Esophagus (tissue), 2 donors: ENCODE results near the gene TTC6. TPM values are rescaled to one million over a fixed set of nuclear protein-coding genes. Genes with fewer than 3 reads are reported as not detected.

Experiments used
- H3K27ac ChIP-seq, 2 donors: one replicate each; pipeline ENCODE4 v1.5.1; 2013; ENCODE audit warnings: low read depth in 2 of 2, mild to moderate bottlenecking in 2 of 2, inconsistent platforms in 1 of 2, low read length in 1 of 2, moderate library complexity in 1 of 2
- H3K27me3 ChIP-seq, 2 donors: one replicate each; pipeline ENCODE4 v1.6.1; 2013; ENCODE audit warnings: low read length in 2 of 2, control low read depth in 1 of 2, mild to moderate bottlenecking in 1 of 2; ENCODE audit not compliant: insufficient read depth in 2 of 2, control insufficient read depth in 1 of 2
- H3K36me3 ChIP-seq, 2 donors: one replicate each; pipeline ENCODE4 v1.6.1; 2013; ENCODE audit warnings: low read length in 1 of 2; ENCODE audit not compliant: control insufficient read depth in 2 of 2, insufficient read depth in 2 of 2
- H3K4me1 ChIP-seq, 2 donors: one replicate each; pipeline ENCODE4 v1.6.1; 2013; ENCODE audit warnings: low read length in 1 of 2; ENCODE audit not compliant: control insufficient read depth in 2 of 2, insufficient read depth in 2 of 2
- H3K4me3 ChIP-seq, 2 donors: one replicate each; pipeline ENCODE4 v1.5.1; 2013; ENCODE audit warnings: low read length in 2 of 2, mild to moderate bottlenecking in 2 of 2, low read depth in 1 of 2, moderate library complexity in 1 of 2
- H3K9me3 ChIP-seq, 2 donors: one replicate each; pipeline ENCODE4 v1.6.1; 2013; ENCODE audit warnings: mild to moderate bottlenecking in 2 of 2, low read depth in 1 of 2, low read length in 1 of 2, moderate library complexity in 1 of 2; ENCODE audit not compliant: control insufficient read depth in 2 of 2, insufficient read depth in 1 of 2
- WGBS, 2 donors: extraction: QIAGEN DNeasy Blood & Tissue Kit; methylation state at CpG; one replicate each; pipeline ENCODE4 v1.1.7; 2013; 5-methylcytosine and 5-hydroxymethylcytosine counted together
- polyA plus RNA-seq, 2 donors: library from polyadenylated mRNA; stranded (reverse); fragments of 200-250 nt; gene quantifications; one replicate each; pipeline ENCODE4 v1.2.3, GENCODE V29; 2013
- donor health status: healthy with polysubstance abuse.
- donor health status: Bipolar disorder and iron deficiency.

Gene TTC6
- polyA plus RNA-seq, 2 donors: 0.27 to 2.4 TPM

DNA sequence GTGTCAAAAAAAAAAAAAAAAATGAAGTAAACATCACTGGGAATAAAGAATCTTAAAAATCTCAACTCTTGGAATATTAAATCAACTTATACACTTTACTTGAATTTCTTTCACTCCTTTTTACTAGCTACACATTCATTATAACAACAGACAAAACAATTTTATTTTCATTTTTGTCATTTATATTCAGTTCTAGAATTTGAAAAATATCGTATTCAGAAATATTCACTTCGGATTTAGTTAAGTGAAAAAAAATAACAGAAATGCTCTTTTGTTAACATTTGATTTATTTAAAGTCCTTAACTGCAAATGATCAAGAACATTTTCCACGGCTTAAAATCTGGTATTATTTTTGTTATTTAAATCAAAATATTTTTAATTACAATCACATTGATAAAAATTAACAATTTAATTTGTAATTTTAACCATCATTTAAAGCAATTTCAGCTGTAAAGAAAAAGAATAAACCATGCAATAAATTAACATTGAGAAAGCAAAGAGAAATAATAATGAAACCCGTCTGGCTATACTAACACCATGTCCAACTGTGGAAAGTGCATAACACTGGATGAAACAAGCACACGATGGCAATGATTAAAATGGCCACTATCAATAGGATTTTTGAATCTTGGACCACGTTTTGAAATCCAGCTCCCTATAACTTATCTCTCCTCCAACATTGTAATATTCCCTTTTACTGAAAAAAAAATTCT lies 5.6 kb upstream of the TTC6 start:
- H3K4me1 ChIP-seq: no peaks in the 10 kb centered on the region
- no peak overlapping the region for H3K27ac ChIP-seq
- no peaks in the 10 kb centered on the region for H3K9me3 ChIP-seq
- H3K36me3 ChIP-seq: peaks cover 0 to 2% of the 10 kb centered on the region in 2 donors
- WGBS, 2 donors: 11 to 20% methylated on average over 6 of the region's 6 CpGs
- H3K27me3 ChIP-seq: no peaks in the 10 kb centered on the region
- peak overlapping the region in 1 of 2 donors; percentile 79 for H3K4me3 ChIP-seq

- Histone ChIP-seq H3K4me1 (no peaks in the 10 kb centered on the region), H3K27me3 (no peaks in the 10 kb centered on the region), H3K36me3 (peaks cover 0 to 2% of the 10 kb centered on the region in 2 donors), H3K9me3 (no peaks in the 10 kb centered on the region), H3K27ac (peak overlapping the region in 1 of 2 donors; percentile 17), H3K4me3 (peak overlapping the region; percentile 26 to 79)
- WGBS, 2 donors: 15 to 21% methylated on average over 4 of the region's 4 CpGs
These were observed 4.8 kb upstream of the TTC6 start for GRCh38 chr14:37590428-37591139.

DNA sequence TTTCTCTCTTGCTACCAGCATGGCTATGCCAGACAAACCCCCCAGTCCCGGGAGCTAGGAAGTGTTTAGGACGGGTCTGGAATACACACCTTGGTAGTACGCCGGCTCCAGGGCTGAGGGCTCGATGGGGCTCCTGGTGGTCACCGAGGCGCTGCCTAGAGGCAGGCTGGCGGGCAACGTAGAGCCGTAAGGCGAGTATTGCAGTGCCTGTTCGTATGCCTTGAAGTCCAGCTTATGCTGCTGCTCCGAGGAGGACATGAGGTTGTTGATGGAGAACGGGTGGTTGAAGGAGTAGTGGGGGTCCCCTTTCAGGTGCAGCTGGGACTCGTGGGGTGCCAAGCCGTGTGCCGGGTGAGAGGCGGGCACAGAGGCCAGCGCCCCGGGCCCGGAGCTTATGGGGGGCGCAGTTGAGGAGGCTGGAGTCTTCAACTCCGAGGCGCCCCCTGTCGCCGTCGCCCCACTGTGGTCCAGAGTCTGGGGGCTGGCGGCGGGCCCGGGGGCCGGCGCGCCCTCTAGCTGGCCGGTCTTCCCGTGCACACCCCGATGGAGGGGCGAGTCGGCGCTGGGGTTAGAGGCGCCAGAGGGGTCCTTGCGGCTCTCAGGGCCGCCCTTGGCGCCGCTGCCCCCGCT lies 4.0 kb upstream of the TTC6 start:
- WGBS, 2 donors: 4 to 5% methylated on average over 36 to 45 of the region's 45 CpGs
- H3K27ac ChIP-seq: peak overlapping the region; percentile 78 to 80
- H3K9me3 ChIP-seq: no peaks in the 10 kb centered on the region
- no peaks in the 10 kb centered on the region for H3K27me3 ChIP-seq
- H3K4me1 ChIP-seq: no peaks in the 10 kb centered on the region
- H3K4me3 ChIP-seq: peak overlapping the region; percentile 50 to 79
- peaks cover 0 to 2% of the 10 kb centered on the region in 2 donors for H3K36me3 ChIP-seq

- Histone ChIP-seq H3K27ac (peak overlapping the region; percentile 78 to 80), H3K9me3 (no peaks in the 10 kb centered on the region), H3K36me3 (peaks cover 0 to 2% of the 10 kb centered on the region in 2 donors), H3K27me3 (no peaks in the 10 kb centered on the region), H3K4me1 (no peaks in the 10 kb centered on the region), H3K4me3 (peak overlapping the region; percentile 50 to 79)
- WGBS, 2 donors: 5 to 7% methylated on average over 58 of the region's 58 CpGs
These were observed 3.4 kb upstream of the TTC6 start for GRCh38 chr14:37591941-37592481.

DNA sequence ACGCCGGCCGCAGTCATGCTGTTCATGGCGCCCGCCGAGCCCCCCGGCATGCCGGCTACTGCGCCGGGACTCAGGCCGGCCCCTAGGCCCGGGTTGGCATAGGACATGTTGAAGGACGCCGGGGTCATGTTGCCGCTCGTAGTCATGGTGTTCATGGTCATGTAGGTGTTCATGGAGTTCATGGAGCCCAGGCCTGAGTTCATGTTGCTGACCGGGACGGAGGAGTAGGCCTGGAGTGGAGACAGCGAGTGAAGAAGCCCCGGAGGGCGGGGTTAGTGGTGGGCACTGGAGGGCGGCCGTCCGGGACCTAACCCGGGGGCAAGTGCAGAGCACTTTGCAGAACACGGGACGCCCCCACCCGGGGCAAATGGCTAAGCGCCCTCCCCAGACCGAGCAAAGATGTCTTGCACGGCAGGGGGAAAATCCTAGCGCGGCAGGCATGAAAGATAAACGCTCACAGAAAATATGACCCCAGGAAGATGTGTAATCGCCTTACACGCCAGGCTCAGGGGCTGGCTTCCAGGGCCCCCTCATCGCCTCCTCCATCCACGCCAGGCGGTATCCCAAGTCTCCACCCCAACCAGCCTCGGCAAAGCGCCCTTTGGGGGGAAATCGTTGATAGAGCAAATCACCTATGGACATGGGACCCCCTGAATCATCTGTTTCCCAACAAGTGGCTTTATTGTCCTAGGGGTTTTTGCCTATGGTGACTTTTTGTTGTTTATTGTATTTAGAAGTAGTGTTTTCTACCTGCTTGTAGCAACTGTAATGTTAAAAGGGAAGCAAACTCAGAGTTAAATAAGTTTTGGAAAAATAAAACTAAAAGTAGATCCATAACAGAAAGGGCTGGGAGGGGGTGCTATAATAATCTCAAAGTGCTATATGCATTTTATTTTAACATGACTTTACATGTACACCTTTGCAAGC lies 2.7 kb upstream of the TTC6 start:
- Histone ChIP-seq H3K4me3 (peak overlapping the region; percentile 50 to 79), H3K27me3 (no peaks in the 10 kb centered on the region)
- WGBS, 2 donors: 6 to 8% methylated on average over 42 of the region's 42 CpGs

DNA sequence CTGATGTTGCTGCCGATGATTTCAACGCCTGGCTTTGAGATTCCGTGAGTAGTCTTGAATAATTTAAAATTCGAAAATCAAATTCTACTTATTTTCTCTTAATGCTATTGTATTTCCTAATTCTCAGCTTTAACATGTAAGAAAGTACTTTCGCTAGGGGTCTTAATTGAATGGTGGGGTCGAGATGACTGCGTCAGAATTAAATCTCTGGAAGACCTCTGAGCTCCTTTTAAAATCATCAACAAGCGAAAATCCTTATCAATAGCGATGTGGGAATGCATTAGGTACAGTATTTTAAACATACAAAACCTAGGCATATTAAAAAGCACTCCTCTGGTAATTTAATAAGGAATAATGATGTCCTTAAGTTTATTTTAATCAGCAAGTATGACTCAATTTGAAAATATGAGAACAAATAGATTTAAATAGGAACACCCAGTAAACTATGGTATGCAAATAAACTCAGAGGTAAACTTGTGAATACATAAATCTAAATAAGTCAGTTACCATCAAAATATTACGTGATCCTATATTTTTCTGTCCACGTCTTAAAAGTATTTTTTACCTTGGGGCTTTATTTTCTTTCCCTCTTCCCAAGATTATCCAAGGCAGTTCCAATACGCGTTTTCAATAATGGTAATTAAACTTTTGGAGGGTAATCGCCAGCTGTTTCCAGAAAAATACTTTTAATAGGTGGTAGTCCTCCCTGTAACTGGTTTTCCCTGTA lies 1.8 kb upstream of the TTC6 start:
- WGBS, 2 donors: 9 to 13% methylated on average over 14 of the region's 14 CpGs

More for the DNA sequence above, 2.7 kb upstream of the TTC6 start:
- Histone ChIP-seq H3K36me3 (peaks cover 0 to 2% of the 10 kb centered on the region in 2 donors), H3K4me1 (no peaks in the 10 kb centered on the region), H3K27ac (peak overlapping the region; percentile 78 to 80), H3K9me3 (no peaks in the 10 kb centered on the region)

DNA sequence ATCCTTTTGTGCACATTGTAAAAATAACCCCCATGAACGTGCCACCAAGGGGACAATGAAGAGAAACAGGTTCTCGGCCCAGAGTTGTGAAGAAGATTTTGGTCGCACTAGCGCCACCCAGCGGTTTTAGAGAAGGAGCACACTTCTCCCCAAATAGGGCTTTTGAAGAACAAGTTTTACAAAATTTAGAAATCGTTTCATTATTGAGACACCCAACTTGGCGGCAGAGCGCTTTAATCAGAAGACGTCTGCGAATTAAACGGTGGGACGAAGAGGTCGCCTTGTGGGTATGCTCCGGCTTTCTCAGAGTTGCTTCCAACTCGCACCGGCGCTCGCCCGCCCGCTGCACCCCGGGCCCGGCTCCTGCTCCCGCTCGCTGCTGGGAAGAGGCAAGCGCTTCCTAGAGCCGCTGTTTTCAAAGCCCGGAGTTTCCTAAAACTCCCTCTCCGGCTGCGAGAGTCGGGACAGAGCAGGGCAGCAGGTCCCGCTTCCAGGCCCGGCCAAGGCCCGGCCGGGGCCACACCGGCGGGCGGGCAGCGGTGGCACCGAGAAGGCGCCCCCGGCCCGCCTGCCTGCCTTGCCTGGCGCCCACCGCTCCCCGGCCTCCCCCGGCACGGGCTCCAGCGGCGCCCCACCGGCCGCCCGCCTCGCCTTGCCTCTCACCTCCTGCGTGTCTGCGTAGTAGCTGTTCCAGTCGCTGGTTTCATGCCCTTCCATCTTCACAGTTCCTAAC lies 1.0 kb upstream of the TTC6 start:
- Histone ChIP-seq H3K36me3 (no peaks in the 10 kb centered on the region), H3K9me3 (no peaks in the 10 kb centered on the region), H3K27ac (peak overlapping the region; percentile 96 to 97), H3K4me1 (peaks cover 0 to 5% of the 10 kb centered on the region in 2 donors), H3K4me3 (peak overlapping the region; percentile 73 to 79), H3K27me3 (no peaks in the 10 kb centered on the region)
- whole genome bisulfite sequencing, 2 donors: 2 to 3% methylated on average over 47 to 56 of the region's 56 CpGs

More for the DNA sequence above, 1.8 kb upstream of the TTC6 start:
- H3K27me3 ChIP-seq: no peaks in the 10 kb centered on the region
- peak overlapping the region; percentile 96 to 97 for H3K27ac ChIP-seq
- peaks cover 0 to 1% of the 10 kb centered on the region in 2 donors for H3K4me1 ChIP-seq
- peak overlapping the region; percentile 73 to 79 for H3K4me3 ChIP-seq
- no peaks in the 10 kb centered on the region for H3K36me3 ChIP-seq
- H3K9me3 ChIP-seq: no peaks in the 10 kb centered on the region
